Central memory CD8-positive, alpha-beta T cell (primary cell): ENCODE data around the gene KCNC2.

Experiments
- ATAC-seq: fragments of 150-1000 bp; cut with Tn5 transposase; replicated peaks from 2 replicates; pipeline ENCODE4 v1.10.0; 2022; ENCODE audit warnings: mild to moderate bottlenecking, moderate FRiP score, moderate number of reproducible peaks; ENCODE audit not compliant: poor library complexity, severe bottlenecking; ENCODE audit errors: extremely low read depth
- DNase-seq, 2 donors: peaks; one replicate each; pipeline ENCODE4 v3.0.0; 2021; ENCODE audit warnings: low spot score in 2 of 2
- H3K27ac Mint-ChIP-seq: one replicate; pipeline ENCODE4 v1.8.0; 2022; ENCODE audit warnings: low read depth, mild to moderate bottlenecking, moderate library complexity, mixed read lengths
- H3K27me3 Mint-ChIP-seq: one replicate; pipeline ENCODE4 v1.8.0; 2022; ENCODE audit warnings: mixed read lengths
- H3K36me3 Mint-ChIP-seq: one replicate; pipeline ENCODE4 v1.8.0; 2022; ENCODE audit warnings: mild to moderate bottlenecking, moderate library complexity, mixed read lengths; ENCODE audit not compliant: insufficient read depth
- H3K4me1 Mint-ChIP-seq: one replicate; pipeline ENCODE4 v1.8.0; 2022; ENCODE audit warnings: mixed read lengths
- H3K4me3 Mint-ChIP-seq: one replicate; pipeline ENCODE4 v1.8.0; 2022; ENCODE audit warnings: mild to moderate bottlenecking, moderate library complexity, mixed read lengths
- H3K9me3 Mint-ChIP-seq: one replicate; pipeline ENCODE4 v1.8.0; 2022; ENCODE audit warnings: mixed read lengths

KCNC2 gene

GRCh38 chr12:75007133-75007532 lies 202.5 kb downstream of the KCNC2 start:
- Mint-ChIP-seq H3K4me1 (no peaks in the 10 kb centered on the region), H3K27me3 (no peaks in the 10 kb centered on the region), H3K27ac (no peak overlapping the region), H3K36me3 (no peaks in the 10 kb centered on the region), H3K4me3 (no peak overlapping the region), H3K9me3 (peaks cover 6% of the 10 kb centered on the region)
- no peak for ATAC-seq
- no peak for DNase-seq

- Mint-ChIP-seq H3K4me3 (no peak overlapping the region), H3K36me3 (no peaks in the 10 kb centered on the region), H3K9me3 (no peaks in the 10 kb centered on the region), H3K27me3 (no peaks in the 10 kb centered on the region), H3K4me1 (no peaks in the 10 kb centered on the region), H3K27ac (peak overlapping the region; percentile 30)
- ATAC-seq (no peak), DNase-seq (no peak)
These were observed 209.5 kb downstream of the KCNC2 start for GRCh38 chr12:75000120-75000519.

- Mint-ChIP-seq H3K27ac (peak overlapping the region; percentile 30), H3K4me3 (peak overlapping the region; percentile 49), H3K4me1 (no peaks in the 10 kb centered on the region), H3K27me3 (no peaks in the 10 kb centered on the region), H3K9me3 (no peaks in the 10 kb centered on the region), H3K36me3 (no peaks in the 10 kb centered on the region)
- ATAC-seq (no peak), DNase-seq (no peak)
These were observed 210.2 kb downstream of the KCNC2 start for GRCh38 chr12:74999474-74999873.
